HepG2 (cell line): ENCODE data around the gene PELO. TPM values are rescaled to one million over a fixed set of nuclear protein-coding genes. Genes with fewer than 3 reads are reported as not detected.

Source experiments
- GTF3A ChIP-seq: sonication (generic); formaldehyde crosslinking; conservative IDR thresholded peaks from 2 replicates; pipeline ENCODE4 v1.4.0; 2020; ENCODE audit warnings: mild to moderate bottlenecking, missing genetic modification reagents
- HDAC6 ChIP-seq: fragments of 200-600 bp; sonication (generic); IDR thresholded peaks from 2 replicates; pipeline ENCODE4 v1.7.0; 2017; ENCODE audit warnings: mild to moderate bottlenecking, antibody characterized with exemption, low read length, low read depth
- HMG20A ChIP-seq: IDR thresholded peaks from 2 replicates; pipeline ENCODE4 v1.6.1; 2016; ENCODE audit warnings: borderline replicate concordance
- ISL2 ChIP-seq: sonication (generic); formaldehyde crosslinking; IDR thresholded peaks from 2 replicates; pipeline ENCODE4 v1.5.0; 2020; ENCODE audit warnings: missing genetic modification reagents
- KDM4B ChIP-seq: sonication (generic); formaldehyde crosslinking; IDR thresholded peaks from 2 replicates; pipeline ENCODE4 v1.4.0; 2020; ENCODE audit warnings: missing genetic modification reagents
- RARA ChIP-seq: IDR thresholded peaks from 2 replicates; pipeline ENCODE4 v1.6.1; 2016; ENCODE audit warnings: missing genetic modification reagents, missing compliant biosample characterization
- SALL1 ChIP-seq: sonication (generic); formaldehyde crosslinking; IDR thresholded peaks from 2 replicates; pipeline ENCODE4 v1.8.0; 2022; ENCODE audit warnings: mild to moderate bottlenecking, missing genetic modification reagents
- SOX13 ChIP-seq, 3 experiments: fragments of 450-650 bp in 1 of 3; sonication (generic) in 1 of 3; formaldehyde crosslinking in 1 of 3; IDR thresholded peaks in 2 of 3; conservative IDR thresholded peaks in 1 of 3; 2 replicates each; pipeline versions ENCODE4 v1.5.0 to v1.6.1; 2016 to 2020; ENCODE audit warnings: antibody characterized with exemption in 1 of 3, mild to moderate bottlenecking in 1 of 3, missing compliant biosample characterization in 1 of 3, missing genetic modification reagents in 1 of 3, moderate library complexity in 1 of 3
- TCF7 ChIP-seq: sonication (generic); IDR thresholded peaks from 2 replicates; pipeline ENCODE4 v1.6.1; 2016; ENCODE audit warnings: antibody characterized with exemption, low read depth
- ZHX1 ChIP-seq: sonication (generic); formaldehyde crosslinking; IDR thresholded peaks from 2 replicates; pipeline ENCODE4 v1.8.1; 2022; ENCODE audit warnings: low read depth, mild to moderate bottlenecking, missing genetic modification reagents
- ZNF136 ChIP-seq: sonication (generic); formaldehyde crosslinking; IDR thresholded peaks from 2 replicates; pipeline ENCODE4 v1.8.1; 2022; ENCODE audit warnings: low read depth, mild to moderate bottlenecking, moderate library complexity, missing genetic modification reagents
- ZNF468 ChIP-seq: sonication (generic); formaldehyde crosslinking; IDR thresholded peaks from 2 replicates; pipeline ENCODE4 v1.8.0; 2022; ENCODE audit warnings: mild to moderate bottlenecking, moderate library complexity, missing genetic modification reagents
- ZNF501 ChIP-seq: sonication (generic); formaldehyde crosslinking; IDR thresholded peaks from 2 replicates; pipeline ENCODE4 v1.5.1; 2020; ENCODE audit warnings: mild to moderate bottlenecking, moderate library complexity, missing genetic modification reagents
- ZNF709 ChIP-seq: sonication (generic); formaldehyde crosslinking; IDR thresholded peaks from 2 replicates; pipeline ENCODE4 v1.5.0; 2020; ENCODE audit warnings: mild to moderate bottlenecking, missing genetic modification reagents
- ZNF775 ChIP-seq: sonication (generic); formaldehyde crosslinking; IDR thresholded peaks from 2 replicates; pipeline ENCODE4 v1.4.0; 2020; ENCODE audit warnings: missing genetic modification reagents, mild to moderate bottlenecking, moderate library complexity, borderline replicate concordance
- ZNF781 ChIP-seq: sonication (generic); formaldehyde crosslinking; IDR thresholded peaks from 2 replicates; pipeline ENCODE4 v1.5.1; 2020; ENCODE audit warnings: borderline replicate concordance, mild to moderate bottlenecking, missing genetic modification reagents; ENCODE audit errors: not compliant biosample characterization
- polyA plus RNA-seq, 8 experiments: library from polyadenylated mRNA; depleted of rRNA in 3 of 8; stranded (reverse) in 7 of 8; unstranded in 1 of 8; fragments of >200 nt; fragmentation: Illumina TruSeq in 4 of 8; extraction: Trizol in 4 of 8; gene quantifications; 2 replicates each; pipeline versions ENCODE4 v1.2.1 to v1.2.3, GENCODE V29; 2011 to 2016; ENCODE audit warnings: low read depth in 4 of 8, missing spikeins in 1 of 8, mixed read lengths in 1 of 8; ENCODE audit not compliant: insufficient read depth in 1 of 8
- total RNA-seq, 5 experiments: library from RNA; depleted of rRNA; stranded (reverse); fragments of >200 nt; fragmentation: Illumina TruSeq; extraction: Trizol; gene quantifications; 2 replicates each; pipeline ENCODE4 v1.2.3, GENCODE V29; 2016; ENCODE audit warnings: low read depth in 1 of 5
- TF ChIP-seq, protein P1 (sequence below): sonication (generic); formaldehyde crosslinking; IDR thresholded peaks from 2 replicates; pipeline ENCODE4 v1.4.0; 2020; ENCODE audit warnings: missing genetic modification reagents
- TF ChIP-seq, protein P2 (sequence below): sonication (generic); formaldehyde crosslinking; IDR thresholded peaks from 2 replicates; pipeline ENCODE4 v1.4.0; 2020; ENCODE audit warnings: missing genetic modification reagents, low read depth, mild to moderate bottlenecking, borderline replicate concordance
- TF ChIP-seq, protein P3 (sequence below): sonication (generic); formaldehyde crosslinking; IDR thresholded peaks from 2 replicates; pipeline ENCODE4 v1.4.0; 2020; ENCODE audit warnings: missing genetic modification reagents

Gene PELO
- total and polyA plus RNA-seq, 2 of the 13 experiments (the other 11 are each of a cell fraction or from before 2014, with no cell fraction given), result 19.0 to 23.9 TPM

DNA sequence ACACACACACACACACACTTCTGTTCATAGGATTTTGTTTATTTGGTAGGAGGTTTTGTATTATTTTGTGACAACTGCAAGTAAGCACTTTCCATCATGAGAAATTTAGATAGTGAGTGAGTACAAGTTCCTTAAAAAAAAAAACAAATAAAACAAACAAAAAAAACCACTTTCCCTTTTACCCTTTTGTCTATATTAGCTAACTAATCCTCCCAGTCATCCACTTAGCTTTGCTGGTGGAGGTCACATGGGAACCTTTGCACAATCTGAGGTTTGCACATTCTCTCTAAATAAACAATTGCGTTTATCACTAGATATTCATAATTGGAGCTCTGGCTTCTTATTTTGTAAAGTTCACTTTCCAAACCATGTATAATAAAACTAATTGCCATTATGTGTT lies 6.8 kb downstream of the PELO start (continued):
- no peak for TF ChIP-seq ZNF781 (CRISPR knock-in tag)
- no peak for TF ChIP-seq ZHX1
- no peak for TF ChIP-seq HDAC6
- TF ChIP-seq SOX13 (IDR thresholded peaks at IDR 0.05), result peak; percentile 37; the same call in 1 of the 2 replicates
- peak in 1 of 2 experiments; percentile 75; a peak in 2 of 4 replicates for TF ChIP-seq SOX13 (CRISPR knock-in tag; conservative IDR thresholded peaks at IDR 0.05 in 1 of 2, IDR thresholded peaks at IDR 0.05 in 1 of 2)
- peak; percentile 32; the same call in 1 of the 2 replicates for TF ChIP-seq TCF7
- peak; percentile 60 for TF ChIP-seq ISL2 (CRISPR knock-in tag)
- TF ChIP-seq KDM4B (CRISPR knock-in tag), result no peak
- no peak for TF ChIP-seq ZNF709 (CRISPR knock-in tag)
- TF ChIP-seq HMG20A (CRISPR knock-in tag), result peak; percentile 25; the same call in 1 of the 2 replicates
- TF ChIP-seq SALL1, result peak; percentile 23; the same call in 1 of the 2 replicates
- no peak for TF ChIP-seq ZNF136 (CRISPR knock-in tag)
- TF ChIP-seq GTF3A (CRISPR knock-in tag), result no peak
- TF ChIP-seq ZNF501 (CRISPR knock-in tag), result no peak
- TF ChIP-seq ZNF468 (CRISPR knock-in tag), result no peak
- peak; percentile 42; the same call in 1 of the 2 replicates for TF ChIP-seq RARA
- no peak for TF ChIP-seq ZNF775 (CRISPR knock-in tag)
- TF ChIP-seq, protein P1, sequence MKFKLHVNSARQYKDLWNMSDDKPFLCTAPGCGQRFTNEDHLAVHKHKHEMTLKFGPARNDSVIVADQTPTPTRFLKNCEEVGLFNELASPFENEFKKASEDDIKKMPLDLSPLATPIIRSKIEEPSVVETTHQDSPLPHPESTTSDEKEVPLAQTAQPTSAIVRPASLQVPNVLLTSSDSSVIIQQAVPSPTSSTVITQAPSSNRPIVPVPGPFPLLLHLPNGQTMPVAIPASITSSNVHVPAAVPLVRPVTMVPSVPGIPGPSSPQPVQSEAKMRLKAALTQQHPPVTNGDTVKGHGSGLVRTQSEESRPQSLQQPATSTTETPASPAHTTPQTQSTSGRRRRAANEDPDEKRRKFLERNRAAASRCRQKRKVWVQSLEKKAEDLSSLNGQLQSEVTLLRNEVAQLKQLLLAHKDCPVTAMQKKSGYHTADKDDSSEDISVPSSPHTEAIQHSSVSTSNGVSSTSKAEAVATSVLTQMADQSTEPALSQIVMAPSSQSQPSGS (CRISPR knock-in tag), result no peak
- TF ChIP-seq, protein P2, sequence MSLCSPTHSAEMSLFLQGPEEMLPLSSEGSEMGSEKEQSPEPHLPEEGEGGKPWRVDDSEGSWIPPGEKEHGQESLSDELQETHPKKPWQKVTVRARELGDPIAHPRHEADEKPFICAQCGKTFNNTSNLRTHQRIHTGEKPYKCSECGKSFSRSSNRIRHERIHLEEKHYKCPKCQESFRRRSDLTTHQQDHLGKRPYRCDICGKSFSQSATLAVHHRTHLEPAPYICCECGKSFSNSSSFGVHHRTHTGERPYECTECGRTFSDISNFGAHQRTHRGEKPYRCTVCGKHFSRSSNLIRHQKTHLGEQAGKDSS, result no peak
- TF ChIP-seq, protein P3, sequence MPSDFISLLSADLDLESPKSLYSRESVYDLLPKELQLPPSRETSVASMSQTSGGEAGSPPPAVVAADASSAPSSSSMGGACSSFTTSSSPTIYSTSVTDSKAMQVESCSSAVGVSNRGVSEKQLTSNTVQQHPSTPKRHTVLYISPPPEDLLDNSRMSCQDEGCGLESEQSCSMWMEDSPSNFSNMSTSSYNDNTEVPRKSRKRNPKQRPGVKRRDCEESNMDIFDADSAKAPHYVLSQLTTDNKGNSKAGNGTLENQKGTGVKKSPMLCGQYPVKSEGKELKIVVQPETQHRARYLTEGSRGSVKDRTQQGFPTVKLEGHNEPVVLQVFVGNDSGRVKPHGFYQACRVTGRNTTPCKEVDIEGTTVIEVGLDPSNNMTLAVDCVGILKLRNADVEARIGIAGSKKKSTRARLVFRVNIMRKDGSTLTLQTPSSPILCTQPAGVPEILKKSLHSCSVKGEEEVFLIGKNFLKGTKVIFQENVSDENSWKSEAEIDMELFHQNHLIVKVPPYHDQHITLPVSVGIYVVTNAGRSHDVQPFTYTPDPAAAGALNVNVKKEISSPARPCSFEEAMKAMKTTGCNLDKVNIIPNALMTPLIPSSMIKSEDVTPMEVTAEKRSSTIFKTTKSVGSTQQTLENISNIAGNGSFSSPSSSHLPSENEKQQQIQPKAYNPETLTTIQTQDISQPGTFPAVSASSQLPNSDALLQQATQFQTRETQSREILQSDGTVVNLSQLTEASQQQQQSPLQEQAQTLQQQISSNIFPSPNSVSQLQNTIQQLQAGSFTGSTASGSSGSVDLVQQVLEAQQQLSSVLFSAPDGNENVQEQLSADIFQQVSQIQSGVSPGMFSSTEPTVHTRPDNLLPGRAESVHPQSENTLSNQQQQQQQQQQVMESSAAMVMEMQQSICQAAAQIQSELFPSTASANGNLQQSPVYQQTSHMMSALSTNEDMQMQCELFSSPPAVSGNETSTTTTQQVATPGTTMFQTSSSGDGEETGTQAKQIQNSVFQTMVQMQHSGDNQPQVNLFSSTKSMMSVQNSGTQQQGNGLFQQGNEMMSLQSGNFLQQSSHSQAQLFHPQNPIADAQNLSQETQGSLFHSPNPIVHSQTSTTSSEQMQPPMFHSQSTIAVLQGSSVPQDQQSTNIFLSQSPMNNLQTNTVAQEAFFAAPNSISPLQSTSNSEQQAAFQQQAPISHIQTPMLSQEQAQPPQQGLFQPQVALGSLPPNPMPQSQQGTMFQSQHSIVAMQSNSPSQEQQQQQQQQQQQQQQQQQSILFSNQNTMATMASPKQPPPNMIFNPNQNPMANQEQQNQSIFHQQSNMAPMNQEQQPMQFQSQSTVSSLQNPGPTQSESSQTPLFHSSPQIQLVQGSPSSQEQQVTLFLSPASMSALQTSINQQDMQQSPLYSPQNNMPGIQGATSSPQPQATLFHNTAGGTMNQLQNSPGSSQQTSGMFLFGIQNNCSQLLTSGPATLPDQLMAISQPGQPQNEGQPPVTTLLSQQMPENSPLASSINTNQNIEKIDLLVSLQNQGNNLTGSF, result no peak
